ENCODE results near the gene ENO1.
"Not testable (repeated sequence)": the region's sequence is repeated elsewhere in the genome, so short reads cannot be mapped to it uniquely, and the experiment has no call there.

The ENO1 gene
- total RNA-seq: 318 to 1,828 reads per million in 2 donors

- DNase-seq: no peak
These were observed at the start of gene ENO1 for GRCh38 chr1:8878448-8878697. TSS of gene ENO1 (minus strand) at chr1:8878686. CDS start at chr1:8874908, 3,778 bp downstream.

GRCh38 chr1:8926707-8927694 lies 48.5 kb upstream of the ENO1 start:
- no peak for DNase-seq

- DNase-seq: no peak
These were observed 47.5 kb upstream of the ENO1 start for GRCh38 chr1:8925960-8926359.

- no peak for DNase-seq
These were observed 46.9 kb upstream of the ENO1 start for GRCh38 chr1:8925406-8925805.

- no peak for DNase-seq
These were observed 44.5 kb upstream of the ENO1 start for GRCh38 chr1:8922962-8923361.

- DNase-seq: not testable (repeated sequence)
These were observed 39.0 kb upstream of the ENO1 start for GRCh38 chr1:8917536-8917935.

- DNase-seq: no peak
These were observed 37.0 kb upstream of the ENO1 start for GRCh38 chr1:8915446-8915845.

- DNase-seq: no peak
These were observed 36.0 kb upstream of the ENO1 start for GRCh38 chr1:8914466-8914865.

- no peak for DNase-seq
These were observed 35.0 kb upstream of the ENO1 start for GRCh38 chr1:8913457-8913856.

GRCh38 chr1:8911416-8912309 lies 33.2 kb upstream of the ENO1 start:
- DNase-seq: no peak

GRCh38 chr1:8910914-8911313 lies 32.4 kb upstream of the ENO1 start:
- no peak for DNase-seq

GRCh38 chr1:8910331-8910730 lies 31.8 kb upstream of the ENO1 start:
- no peak for DNase-seq

- no peak for DNase-seq
These were observed 30.1 kb upstream of the ENO1 start for GRCh38 chr1:8908388-8909151.

- no peak for DNase-seq
These were observed 27.2 kb upstream of the ENO1 start for GRCh38 chr1:8905582-8906191.

- no peak for DNase-seq
These were observed 25.6 kb upstream of the ENO1 start for GRCh38 chr1:8903908-8904650.

GRCh38 chr1:8903410-8903809 lies 24.9 kb upstream of the ENO1 start:
- DNase-seq: no peak

- no peak for DNase-seq
These were observed 24.3 kb upstream of the ENO1 start for GRCh38 chr1:8902765-8903164.

- DNase-seq: not testable (repeated sequence)
These were observed 22.2 kb upstream of the ENO1 start for GRCh38 chr1:8900684-8901083.

GRCh38 chr1:8899046-8899445 lies 20.6 kb upstream of the ENO1 start:
- no peak for DNase-seq

- not testable (repeated sequence) for DNase-seq
These were observed 19.9 kb upstream of the ENO1 start for GRCh38 chr1:8898418-8898817.

- DNase-seq: not testable (repeated sequence)
These were observed 19.0 kb upstream of the ENO1 start for GRCh38 chr1:8897505-8897904.

GRCh38 chr1:8896775-8897174 lies 18.3 kb upstream of the ENO1 start:
- not testable (repeated sequence) for DNase-seq
